Sigmoid colon (tissue), 7 donors: ENCODE measurements around the gene RUSC1. TPM values are rescaled to one million over a fixed set of nuclear protein-coding genes. Genes with fewer than 3 reads are reported as not detected.

Source experiments
- DNase-seq: peaks from one replicate; pipeline ENCODE4 v3.0.0-alpha.2; 2019
- H3K27ac ChIP-seq, 4 donors: fragments of 200-600 bp; sonication (generic); one replicate each; pipeline ENCODE4 v1.5.1; 2016 to 2019; ENCODE audit warnings: mild to moderate bottlenecking in 1 of 4
- H3K27me3 ChIP-seq, 3 donors: fragments of 200-600 bp; sonication (generic); one replicate each; pipeline ENCODE4 v1.5.1; 2019; ENCODE audit warnings: mild to moderate bottlenecking in 1 of 3
- H3K36me3 ChIP-seq, 4 donors: fragments of 200-600 bp; sonication (generic); one replicate each; pipeline ENCODE4 v1.5.1; 2016 to 2019
- H3K4me1 ChIP-seq, 4 donors: fragments of 200-600 bp; sonication (generic); one replicate each; pipeline ENCODE4 v1.5.1; 2017 to 2019
- H3K4me3 ChIP-seq, 4 donors: fragments of 200-600 bp; sonication (generic); one replicate each; pipeline ENCODE4 v1.5.1; 2017 to 2019; ENCODE audit warnings: mild to moderate bottlenecking in 2 of 4, moderate library complexity in 1 of 4
- H3K9me3 ChIP-seq, 4 donors: fragments of 200-600 bp in 3 of 4; sonication (generic) in 3 of 4; one replicate each; pipeline versions ENCODE4 v1.5.1 to v1.6.1; 2013 to 2019
- EP300 ChIP-seq, 4 donors: sonication (generic); formaldehyde crosslinking; IDR thresholded peaks; one replicate each; pipeline ENCODE4 v1.6.1; 2017; ENCODE audit warnings: antibody characterized with exemption in 4 of 4
- POLR2A ChIP-seq, 2 donors: fragments of 450-650 bp; IDR thresholded peaks; one replicate each; pipeline ENCODE4 v1.6.1; 2016; ENCODE audit warnings: antibody characterized with exemption in 2 of 2, mild to moderate bottlenecking in 2 of 2, moderate library complexity in 2 of 2
- POLR2AphosphoS5 ChIP-seq, 4 donors: sonication (generic); formaldehyde crosslinking; IDR thresholded peaks; one replicate each; pipeline ENCODE4 v1.6.1; 2017; ENCODE audit warnings: antibody characterized with exemption in 4 of 4
- WGBS, 2 donors: extraction: QIAGEN DNeasy Blood & Tissue Kit; methylation state at CpG; one replicate each; pipeline ENCODE4 v1.1.7; 2013; 5-methylcytosine and 5-hydroxymethylcytosine counted together
- intact Hi-C: fragments of 100-400 bp; cut with DNase I; formaldehyde crosslinking; loops from one replicate; pipeline ENCODE4 v1.15.1; 2023
- polyA plus RNA-seq, 3 donors: library from polyadenylated mRNA; stranded (reverse); fragments of 200-250 nt; gene quantifications; one replicate each; pipeline ENCODE4 v1.2.3, GENCODE V29; 2013
- total RNA-seq, 4 donors: library from RNA; depleted of rRNA; stranded (reverse); fragments of >200 nt; gene quantifications; one replicate each; pipeline ENCODE4 v1.1.0, GENCODE V29; 2016
- TF ChIP-seq, protein P1 (sequence below), 4 experiments: fragments of 450-650 bp in 3 of 4; fragments of 200-600 bp in 1 of 4; IDR thresholded peaks; one replicate each; pipeline ENCODE4 v1.5.1; 2016 to 2019; ENCODE audit warnings: antibody characterized with exemption in 4 of 4, mild to moderate bottlenecking in 3 of 4, moderate library complexity in 2 of 4
- donor health status: healthy with polysubstance abuse.
- donor health status: Bipolar disorder and iron deficiency.
- donor health status: healthy.

The RUSC1 gene
- total and polyA plus RNA-seq, 7 donors, result 12.5 to 76.3 (median 27.4) TPM

DNA sequence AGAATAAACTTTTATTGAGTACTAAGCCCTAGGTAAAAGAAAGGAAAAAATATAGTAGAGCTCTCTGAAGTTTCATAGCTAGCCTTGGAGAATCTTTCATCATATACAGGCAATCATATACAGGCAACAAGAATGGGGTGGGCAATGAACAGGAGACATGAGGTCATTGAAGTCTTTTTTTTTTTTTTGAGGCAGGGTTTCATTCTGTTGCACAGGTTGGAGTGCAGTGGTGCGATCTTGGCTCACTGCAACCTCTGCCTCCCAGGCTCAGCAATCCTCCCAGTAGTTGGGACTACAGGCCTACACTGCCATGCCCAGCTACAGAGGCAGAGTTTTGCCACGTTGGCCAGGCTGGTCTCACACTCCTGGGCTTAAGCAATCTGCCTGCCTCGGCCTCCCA lies 22.1 kb downstream of the RUSC1 start:
- Histone ChIP-seq H3K4me1 (no peaks in the 10 kb centered on the region), H3K36me3 (peaks cover 33 to 100% (median 70%) of the 10 kb centered on the region in 4 donors), H3K27me3 (no peaks in the 10 kb centered on the region), H3K9me3 (no peaks in the 10 kb centered on the region), H3K4me3 (no peak overlapping the region), H3K27ac (no peak overlapping the region)
- intact Hi-C loops, result no loop called here
- DNase-seq, result no peak
- 97% methylated on average over 3 of the region's 3 CpGs for WGBS, 2 donors
- TF ChIP-seq, protein P1, sequence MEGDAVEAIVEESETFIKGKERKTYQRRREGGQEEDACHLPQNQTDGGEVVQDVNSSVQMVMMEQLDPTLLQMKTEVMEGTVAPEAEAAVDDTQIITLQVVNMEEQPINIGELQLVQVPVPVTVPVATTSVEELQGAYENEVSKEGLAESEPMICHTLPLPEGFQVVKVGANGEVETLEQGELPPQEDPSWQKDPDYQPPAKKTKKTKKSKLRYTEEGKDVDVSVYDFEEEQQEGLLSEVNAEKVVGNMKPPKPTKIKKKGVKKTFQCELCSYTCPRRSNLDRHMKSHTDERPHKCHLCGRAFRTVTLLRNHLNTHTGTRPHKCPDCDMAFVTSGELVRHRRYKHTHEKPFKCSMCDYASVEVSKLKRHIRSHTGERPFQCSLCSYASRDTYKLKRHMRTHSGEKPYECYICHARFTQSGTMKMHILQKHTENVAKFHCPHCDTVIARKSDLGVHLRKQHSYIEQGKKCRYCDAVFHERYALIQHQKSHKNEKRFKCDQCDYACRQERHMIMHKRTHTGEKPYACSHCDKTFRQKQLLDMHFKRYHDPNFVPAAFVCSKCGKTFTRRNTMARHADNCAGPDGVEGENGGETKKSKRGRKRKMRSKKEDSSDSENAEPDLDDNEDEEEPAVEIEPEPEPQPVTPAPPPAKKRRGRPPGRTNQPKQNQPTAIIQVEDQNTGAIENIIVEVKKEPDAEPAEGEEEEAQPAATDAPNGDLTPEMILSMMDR (IDR thresholded peaks at IDR 0.05), result no peak
- TF ChIP-seq POLR2A (IDR thresholded peaks at IDR 0.05) (no peak), POLR2AphosphoS5 (IDR thresholded peaks at IDR 0.05) (no peak)

DNA sequence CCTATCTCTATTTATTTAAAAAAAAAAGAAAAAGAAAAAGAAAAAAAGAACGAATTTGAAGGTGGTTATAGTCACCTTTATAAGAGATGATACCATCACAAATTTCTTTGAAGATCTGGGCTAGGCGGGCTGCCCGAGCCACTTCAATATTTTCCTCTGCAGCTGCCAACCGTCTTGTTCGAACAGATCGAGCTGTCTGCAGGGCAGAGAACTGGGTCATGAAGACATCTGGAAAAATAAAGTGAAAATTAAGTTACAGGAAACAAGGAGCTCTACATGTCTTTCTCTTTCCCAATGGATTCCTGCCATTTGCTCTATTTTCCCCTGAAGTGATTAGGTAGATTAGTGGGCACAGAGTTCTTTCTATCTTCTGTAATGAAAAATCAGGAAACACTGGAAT lies 31.9 kb downstream of the RUSC1 start:
- TF ChIP-seq EP300 (IDR thresholded peaks at IDR 0.05), result no peak
- no peak for TF ChIP-seq POLR2AphosphoS5 (IDR thresholded peaks at IDR 0.05)
- TF ChIP-seq, protein P1 (IDR thresholded peaks at IDR 0.05), result no peak
- TF ChIP-seq POLR2A (IDR thresholded peaks at IDR 0.05), result no peak
- 86 to 92% methylated on average over 6 of the region's 6 CpGs for WGBS, 2 donors
- Histone ChIP-seq H3K27me3 (no peaks in the 10 kb centered on the region), H3K36me3 (peaks cover 26 to 99% (median 74%) of the 10 kb centered on the region in 4 donors), H3K4me1 (no peaks in the 10 kb centered on the region), H3K4me3 (no peak overlapping the region), H3K9me3 (no peaks in the 10 kb centered on the region), H3K27ac (no peak overlapping the region)
- DNase-seq, result no peak
- intact Hi-C loops, result no loop called here

DNA sequence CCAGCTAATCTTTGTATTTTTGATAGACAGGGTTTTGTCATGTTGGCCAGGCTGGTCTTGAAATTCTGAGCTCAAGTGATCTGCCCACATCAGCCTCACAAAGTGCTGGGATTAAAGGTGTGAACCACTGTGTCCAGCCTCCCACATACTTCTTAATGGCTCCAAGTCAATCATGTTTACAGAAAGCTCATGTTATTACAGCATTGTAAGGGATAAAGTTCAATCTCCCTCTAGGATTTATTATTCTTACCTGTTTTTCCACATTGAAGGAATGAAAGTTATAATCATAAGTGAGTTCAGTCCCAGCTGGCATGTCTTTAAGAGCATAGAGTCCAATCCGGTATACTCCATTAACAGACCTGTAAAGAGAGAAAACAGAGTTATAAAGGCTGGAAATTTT lies 39.4 kb downstream of the RUSC1 start:
- DNase-seq, result no peak
- Histone ChIP-seq H3K4me3 (no peak overlapping the region), H3K36me3 (peaks cover 13 to 82% (median 37%) of the 10 kb centered on the region in 4 donors), H3K27ac (no peak overlapping the region), H3K9me3 (no peaks in the 10 kb centered on the region), H3K4me1 (no peaks in the 10 kb centered on the region), H3K27me3 (no peaks in the 10 kb centered on the region)
- TF ChIP-seq POLR2A (IDR thresholded peaks at IDR 0.05), result no peak
- TF ChIP-seq EP300 (IDR thresholded peaks at IDR 0.05), result no peak
- TF ChIP-seq POLR2AphosphoS5 (IDR thresholded peaks at IDR 0.05), result no peak
- TF ChIP-seq, protein P1 (IDR thresholded peaks at IDR 0.05), result no peak
- 31 to 73% methylated on average over 1 of the region's 1 CpG for WGBS, 2 donors
- intact Hi-C loops, result no loop called here

DNA sequence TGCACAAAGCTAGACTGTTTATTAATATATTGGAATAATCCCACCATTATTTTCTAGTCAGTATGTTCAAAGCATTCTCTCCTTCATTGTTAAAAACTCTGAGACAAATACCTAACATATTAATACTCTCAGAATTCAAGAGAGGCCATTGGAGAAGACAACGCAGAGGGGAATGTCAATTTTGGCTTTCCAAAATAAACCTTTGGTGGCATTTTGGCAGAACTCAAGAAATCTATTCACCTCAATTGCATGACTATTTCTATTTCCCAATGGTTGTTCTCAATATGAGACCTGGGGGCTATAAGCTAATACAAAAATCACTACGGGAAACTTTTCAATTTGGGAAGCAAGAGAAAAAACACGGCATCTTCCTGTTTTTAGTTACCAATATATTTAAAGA lies 58.5 kb downstream of the RUSC1 start:
- Histone ChIP-seq H3K4me1 (peaks cover 0 to 7% (median 4%) of the 10 kb centered on the region in 4 donors), H3K36me3 (peaks cover 0 to 64% (median 29%) of the 10 kb centered on the region in 4 donors), H3K4me3 (no peak overlapping the region), H3K9me3 (no peaks in the 10 kb centered on the region), H3K27ac (peak overlapping the region in 3 of 4 donors; percentile 28 to 64 (median 44)), H3K27me3 (no peaks in the 10 kb centered on the region)
- no peak for DNase-seq
- 82 to 87% methylated on average over 3 of the region's 3 CpGs for WGBS, 2 donors
- intact Hi-C loops, result no loop called here
- no peak for TF ChIP-seq EP300 (IDR thresholded peaks at IDR 0.05)
- TF ChIP-seq POLR2AphosphoS5 (IDR thresholded peaks at IDR 0.05), result no peak
- TF ChIP-seq POLR2A (IDR thresholded peaks at IDR 0.05), result no peak
- TF ChIP-seq, protein P1 (IDR thresholded peaks at IDR 0.05), result no peak

DNA sequence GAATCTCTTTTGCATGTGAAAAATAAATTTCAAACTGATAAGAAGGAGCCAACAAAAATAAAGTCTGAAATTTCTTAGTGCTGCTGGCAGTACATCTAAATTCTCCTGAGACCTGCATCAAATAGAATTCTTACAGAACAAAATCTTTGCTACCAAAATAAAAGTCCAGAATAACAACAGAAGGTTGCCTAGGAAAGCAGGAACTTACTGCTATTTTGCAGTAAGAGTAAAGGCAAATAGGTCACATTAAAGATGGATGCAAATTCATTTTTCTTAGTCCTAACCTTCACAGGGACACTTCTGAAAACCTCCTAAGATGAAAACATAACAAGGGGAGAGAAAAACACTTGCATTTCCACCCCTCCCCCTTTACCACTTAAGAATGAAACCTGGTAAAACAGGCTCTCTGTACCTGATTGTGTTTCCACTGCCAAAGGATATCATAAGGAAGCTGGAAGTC lies 59.0 kb downstream of the RUSC1 start:
- Histone ChIP-seq H3K4me3 (no peak overlapping the region), H3K27ac (peak overlapping the region in 3 of 4 donors; percentile 26 to 64 (median 44)), H3K4me1 (peaks cover 0 to 7% (median 4%) of the 10 kb centered on the region in 4 donors), H3K9me3 (no peaks in the 10 kb centered on the region), H3K36me3 (peaks cover 0 to 59% (median 27%) of the 10 kb centered on the region in 4 donors), H3K27me3 (no peaks in the 10 kb centered on the region)
- TF ChIP-seq EP300 (IDR thresholded peaks at IDR 0.05) (no peak), POLR2AphosphoS5 (IDR thresholded peaks at IDR 0.05) (no peak), POLR2A (IDR thresholded peaks at IDR 0.05) (no peak)
- TF ChIP-seq, protein P1 (IDR thresholded peaks at IDR 0.05), result no peak
- intact Hi-C loops, result no loop called here
- no peak for DNase-seq
